Measurements from ENCODE around the gene NUAK2.

Gene NUAK2

GRCh38 chr1:205257735-205258134 is 63.8 kb downstream of the NUAK2 start:
- DNase-seq (ENCODE audit: low read depth in 2 of 2): no peak

GRCh38 chr1:205256951-205257625 is 64.5 kb downstream of the NUAK2 start:
- no peak for DNase-seq (ENCODE audit: low read depth in 2 of 2)

GRCh38 chr1:205255941-205256780 is 65.4 kb downstream of the NUAK2 start:
- DNase-seq (ENCODE audit: low read depth in 2 of 2): peak; percentile 74 to 82
